ENCODE results near the gene ANKS3.

DNA sequence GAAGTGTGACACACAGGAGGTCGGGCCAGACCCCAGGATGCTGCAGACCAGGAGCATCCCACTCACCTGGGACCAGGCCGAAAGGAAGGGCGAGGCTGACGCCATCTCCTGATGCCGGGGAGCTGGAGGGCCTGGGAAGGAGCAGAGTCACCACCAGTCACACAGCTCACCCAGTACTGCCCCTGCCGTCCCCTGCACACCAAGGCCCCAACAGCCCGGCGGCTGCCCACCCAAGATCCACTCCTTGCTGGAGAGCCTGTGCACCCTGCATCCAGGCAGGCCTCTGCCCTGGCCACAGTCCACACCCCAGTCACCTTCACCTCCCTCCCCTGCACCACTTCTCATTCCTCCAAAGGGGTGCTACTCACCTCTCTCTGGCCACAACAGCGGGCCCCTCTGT is 28.1 kb upstream of the ANKS3 start:
- TF ChIP-seq, protein P1, sequence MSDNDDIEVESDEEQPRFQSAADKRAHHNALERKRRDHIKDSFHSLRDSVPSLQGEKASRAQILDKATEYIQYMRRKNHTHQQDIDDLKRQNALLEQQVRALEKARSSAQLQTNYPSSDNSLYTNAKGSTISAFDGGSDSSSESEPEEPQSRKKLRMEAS (IDR thresholded peaks at IDR 0.05; ENCODE audit: insufficient read depth, insufficient read length): no peak
- TF ChIP-seq POLR2A (IDR thresholded peaks at IDR 0.05; ENCODE audit: low read depth, low read length) (no peak), POLR2AphosphoS5 (IDR thresholded peaks at IDR 0.05; ENCODE audit: insufficient read depth, low read depth, low read length) (no peak), JUN (IDR thresholded peaks at IDR 0.05; ENCODE audit: borderline replicate concordance, insufficient read depth, insufficient read length, low read depth) (no peak), EZH2 (IDR thresholded peaks at IDR 0.05; ENCODE audit: borderline replicate concordance, low read depth, low read length, severe bottlenecking) (no peak), GATA2 (IDR thresholded peaks at IDR 0.05; ENCODE audit: insufficient read depth, insufficient read length, low read depth, low read length) (no peak), FOS (IDR thresholded peaks at IDR 0.05; ENCODE audit: borderline replicate concordance, insufficient read depth, low read length) (no peak)
- TF ChIP-seq, protein P2, sequence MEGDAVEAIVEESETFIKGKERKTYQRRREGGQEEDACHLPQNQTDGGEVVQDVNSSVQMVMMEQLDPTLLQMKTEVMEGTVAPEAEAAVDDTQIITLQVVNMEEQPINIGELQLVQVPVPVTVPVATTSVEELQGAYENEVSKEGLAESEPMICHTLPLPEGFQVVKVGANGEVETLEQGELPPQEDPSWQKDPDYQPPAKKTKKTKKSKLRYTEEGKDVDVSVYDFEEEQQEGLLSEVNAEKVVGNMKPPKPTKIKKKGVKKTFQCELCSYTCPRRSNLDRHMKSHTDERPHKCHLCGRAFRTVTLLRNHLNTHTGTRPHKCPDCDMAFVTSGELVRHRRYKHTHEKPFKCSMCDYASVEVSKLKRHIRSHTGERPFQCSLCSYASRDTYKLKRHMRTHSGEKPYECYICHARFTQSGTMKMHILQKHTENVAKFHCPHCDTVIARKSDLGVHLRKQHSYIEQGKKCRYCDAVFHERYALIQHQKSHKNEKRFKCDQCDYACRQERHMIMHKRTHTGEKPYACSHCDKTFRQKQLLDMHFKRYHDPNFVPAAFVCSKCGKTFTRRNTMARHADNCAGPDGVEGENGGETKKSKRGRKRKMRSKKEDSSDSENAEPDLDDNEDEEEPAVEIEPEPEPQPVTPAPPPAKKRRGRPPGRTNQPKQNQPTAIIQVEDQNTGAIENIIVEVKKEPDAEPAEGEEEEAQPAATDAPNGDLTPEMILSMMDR (IDR thresholded peaks at IDR 0.05; ENCODE audit: extremely low read depth in 1 of 2, insufficient read depth in 1 of 2, low read depth in 1 of 2, low read length in 2 of 2): no peak
